Effector memory CD4-positive, alpha-beta T cell (primary cell): ENCODE results near the gene EYS.

Experiments used
- DNase-seq, 3 donors: peaks; one replicate each; pipeline ENCODE4 v3.0.0-alpha.2; 2020
- H3K27ac ChIP-seq: 2 replicates; pipeline ENCODE4 v1.7.0; 2013; ENCODE audit warnings: mild to moderate bottlenecking, low read length, moderate library complexity; ENCODE audit not compliant: insufficient read depth, poor library complexity, severe bottlenecking
- H3K27me3 ChIP-seq: replicated peaks from 2 replicates; pipeline ENCODE4 v1.7.0; 2013; ENCODE audit warnings: mild to moderate bottlenecking, low read length; ENCODE audit not compliant: insufficient read depth, control insufficient read depth, poor library complexity, severe bottlenecking
- H3K36me3 ChIP-seq: 2 replicates; pipeline ENCODE4 v1.7.0; 2013; ENCODE audit warnings: mild to moderate bottlenecking, low read length, moderate library complexity; ENCODE audit not compliant: control insufficient read depth, insufficient read depth
- H3K4me1 ChIP-seq: 2 replicates; pipeline ENCODE4 v1.7.0; 2013; ENCODE audit warnings: low read length, mild to moderate bottlenecking; ENCODE audit not compliant: control insufficient read depth, insufficient read depth, poor library complexity, severe bottlenecking
- H3K4me3 ChIP-seq: 2 replicates; pipeline ENCODE4 v1.7.0; 2013; ENCODE audit warnings: low read length, low read depth, mild to moderate bottlenecking; ENCODE audit not compliant: insufficient read depth, poor library complexity, severe bottlenecking
- H3K9me3 ChIP-seq: 2 replicates; pipeline ENCODE4 v1.7.0; 2013; ENCODE audit warnings: mild to moderate bottlenecking, low read length, moderate library complexity; ENCODE audit not compliant: control insufficient read depth

The EYS gene

GRCh38 chr6:64874776-64875175 is 832.2 kb downstream of the EYS start:
- no peak for DNase-seq

DNA sequence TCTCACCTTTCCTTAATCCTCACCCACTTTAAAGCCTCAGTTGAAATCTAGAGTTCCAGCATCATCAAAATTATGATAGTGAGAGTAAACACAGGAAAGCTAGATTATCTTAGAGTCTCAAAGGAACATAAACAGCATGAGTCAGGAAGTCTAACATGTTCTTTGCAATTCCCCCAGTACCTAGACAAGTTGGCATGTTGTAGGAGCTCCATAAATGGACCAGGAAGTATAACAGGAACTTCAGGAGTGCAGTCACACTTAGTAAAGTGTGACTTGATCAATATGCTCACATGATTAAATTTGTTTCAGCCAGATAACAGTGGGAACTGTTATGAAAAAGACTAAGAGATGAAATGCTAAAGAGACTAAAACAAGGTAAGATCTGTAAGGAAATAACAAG is 834.4 kb downstream of the EYS start:
- Histone ChIP-seq H3K4me3 (no peak overlapping the region), H3K36me3 (no peaks in the 10 kb centered on the region), H3K27ac (no peak overlapping the region), H3K27me3 (no peaks in the 10 kb centered on the region), H3K9me3 (no peaks in the 10 kb centered on the region), H3K4me1 (no peaks in the 10 kb centered on the region)
- DNase-seq = no peak

More at GRCh38 chr6:64874776-64875175, 832.2 kb downstream of the EYS start:
- Histone ChIP-seq H3K27me3 (no peaks in the 10 kb centered on the region), H3K36me3 (no peaks in the 10 kb centered on the region), H3K4me3 (no peak overlapping the region), H3K9me3 (no peaks in the 10 kb centered on the region), H3K27ac (no peak overlapping the region), H3K4me1 (no peaks in the 10 kb centered on the region)

DNA sequence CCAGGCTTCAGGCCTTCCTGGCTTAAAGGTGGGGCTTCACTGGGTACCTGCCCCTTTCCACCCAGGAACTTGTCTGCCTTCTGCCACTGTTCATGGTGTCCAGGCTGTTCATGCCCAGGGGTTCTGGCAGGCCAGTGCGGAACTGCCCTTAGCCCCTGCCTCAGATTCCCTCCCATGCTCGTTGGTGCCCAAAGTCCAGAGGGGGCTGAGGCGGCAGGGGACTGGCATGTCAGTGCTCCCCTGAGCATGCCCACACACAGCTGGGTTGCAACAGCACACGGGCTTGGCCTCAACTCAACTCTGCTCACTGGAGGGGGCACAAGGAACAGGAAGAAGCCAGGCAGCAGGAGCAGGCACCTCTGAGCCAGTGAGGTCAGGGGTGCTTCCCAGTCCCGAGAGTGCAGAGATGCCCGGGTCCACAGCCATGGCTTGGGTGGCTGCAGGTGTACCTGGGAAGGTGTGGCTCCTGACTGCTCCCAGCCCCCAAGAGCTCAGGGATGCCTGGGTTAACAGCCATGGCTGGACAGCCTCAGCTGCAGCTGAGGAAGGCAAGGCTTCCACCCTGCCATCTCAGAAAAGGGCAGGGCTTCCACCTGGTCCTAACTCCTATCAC is 845.9 kb downstream of the EYS start:
- H3K27ac ChIP-seq = no peak overlapping the region
- H3K4me3 ChIP-seq = no peak overlapping the region
- no peak for DNase-seq
- H3K9me3 ChIP-seq = no peaks in the 10 kb centered on the region
- H3K27me3 ChIP-seq = no peaks in the 10 kb centered on the region
- no peaks in the 10 kb centered on the region for H3K4me1 ChIP-seq
- no peaks in the 10 kb centered on the region for H3K36me3 ChIP-seq

DNA sequence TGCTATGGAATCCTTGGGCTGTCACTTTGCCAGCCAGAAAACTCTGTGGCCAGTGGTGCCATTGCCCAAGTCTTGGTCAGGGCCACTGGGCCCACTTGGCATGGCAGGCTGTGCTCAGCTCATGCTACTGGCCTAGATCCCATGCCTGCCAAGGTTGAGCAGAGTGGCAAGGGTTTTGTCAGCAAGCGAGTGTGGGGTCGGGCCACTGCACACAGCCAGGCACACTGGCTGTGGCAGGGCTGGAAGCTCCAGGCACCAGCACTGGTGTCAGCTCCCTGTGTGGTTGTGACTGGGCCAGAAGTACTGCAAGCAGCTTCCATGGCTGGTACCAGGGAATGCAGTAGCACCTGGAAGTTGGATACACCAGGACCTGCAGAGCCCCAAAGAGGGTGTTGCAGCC is 846.8 kb downstream of the EYS start:
- H3K9me3 ChIP-seq = no peaks in the 10 kb centered on the region
- no peak overlapping the region for H3K4me3 ChIP-seq
- H3K27me3 ChIP-seq = no peaks in the 10 kb centered on the region
- DNase-seq = no peak
- no peak overlapping the region for H3K27ac ChIP-seq
- H3K4me1 ChIP-seq = no peaks in the 10 kb centered on the region
- no peaks in the 10 kb centered on the region for H3K36me3 ChIP-seq

GRCh38 chr6:64850121-64850520 is 856.9 kb downstream of the EYS start:
- no peaks in the 10 kb centered on the region for H3K4me1 ChIP-seq
- no peaks in the 10 kb centered on the region for H3K27me3 ChIP-seq
- no peaks in the 10 kb centered on the region for H3K36me3 ChIP-seq
- no peaks in the 10 kb centered on the region for H3K9me3 ChIP-seq
- no peak overlapping the region for H3K27ac ChIP-seq
- H3K4me3 ChIP-seq = no peak overlapping the region
- DNase-seq = no peak

GRCh38 chr6:64848467-64848866 is 858.6 kb downstream of the EYS start:
- no peak for DNase-seq
- Histone ChIP-seq H3K9me3 (no peaks in the 10 kb centered on the region), H3K27me3 (no peaks in the 10 kb centered on the region), H3K27ac (no peak overlapping the region), H3K4me3 (no peak overlapping the region), H3K4me1 (no peaks in the 10 kb centered on the region), H3K36me3 (no peaks in the 10 kb centered on the region)

DNA sequence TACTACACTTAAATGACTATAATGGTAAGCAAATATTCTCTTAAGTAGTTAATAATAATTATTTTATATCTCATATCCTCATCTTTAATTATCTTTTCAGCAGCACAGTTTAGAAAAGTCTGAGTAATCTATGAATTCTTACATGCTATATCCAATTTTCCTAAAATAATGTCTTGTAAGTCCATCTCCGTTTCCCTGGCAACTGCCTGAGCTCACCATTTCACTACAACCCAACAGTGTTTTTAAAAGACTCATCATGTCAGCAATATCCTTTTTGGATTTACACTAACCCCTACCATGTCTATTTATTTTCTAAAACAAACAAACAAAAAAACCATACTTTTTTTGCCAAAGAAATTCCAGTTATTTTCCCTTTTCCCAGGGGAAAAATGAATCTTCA is 859.6 kb downstream of the EYS start:
- no peak overlapping the region for H3K4me3 ChIP-seq
- no peak overlapping the region for H3K27ac ChIP-seq
- H3K9me3 ChIP-seq = no peaks in the 10 kb centered on the region
- H3K4me1 ChIP-seq = no peaks in the 10 kb centered on the region
- H3K36me3 ChIP-seq = no peaks in the 10 kb centered on the region
- no peaks in the 10 kb centered on the region for H3K27me3 ChIP-seq
- no peak for DNase-seq

GRCh38 chr6:64838726-64839125 is 868.3 kb downstream of the EYS start:
- Histone ChIP-seq H3K4me1 (no peaks in the 10 kb centered on the region), H3K9me3 (no peaks in the 10 kb centered on the region), H3K36me3 (no peaks in the 10 kb centered on the region), H3K27me3 (no peaks in the 10 kb centered on the region), H3K4me3 (no peak overlapping the region), H3K27ac (no peak overlapping the region)
- DNase-seq = no peak

DNA sequence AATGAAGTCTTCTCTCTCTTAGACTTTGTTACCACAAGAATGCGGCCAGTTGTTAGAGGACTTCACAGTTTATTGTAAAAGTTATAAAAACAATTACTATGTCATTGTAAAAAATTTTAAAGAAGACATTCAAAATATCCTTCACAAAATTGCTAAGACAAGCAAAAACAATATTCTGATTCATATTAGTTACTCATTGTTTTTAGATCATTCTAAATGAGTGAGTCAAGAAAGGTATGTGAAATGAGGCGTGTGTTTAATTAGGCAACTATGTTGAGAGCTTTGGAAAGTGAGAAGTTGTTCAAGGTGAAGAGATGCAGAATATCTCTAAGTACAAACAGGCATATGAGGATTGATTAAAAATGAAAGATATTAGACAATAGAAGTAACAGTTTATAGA is 875.3 kb downstream of the EYS start:
- no peak for DNase-seq
- Histone ChIP-seq H3K27ac (no peak overlapping the region), H3K4me3 (no peak overlapping the region), H3K36me3 (no peaks in the 10 kb centered on the region), H3K27me3 (no peaks in the 10 kb centered on the region), H3K4me1 (no peaks in the 10 kb centered on the region), H3K9me3 (no peaks in the 10 kb centered on the region)

DNA sequence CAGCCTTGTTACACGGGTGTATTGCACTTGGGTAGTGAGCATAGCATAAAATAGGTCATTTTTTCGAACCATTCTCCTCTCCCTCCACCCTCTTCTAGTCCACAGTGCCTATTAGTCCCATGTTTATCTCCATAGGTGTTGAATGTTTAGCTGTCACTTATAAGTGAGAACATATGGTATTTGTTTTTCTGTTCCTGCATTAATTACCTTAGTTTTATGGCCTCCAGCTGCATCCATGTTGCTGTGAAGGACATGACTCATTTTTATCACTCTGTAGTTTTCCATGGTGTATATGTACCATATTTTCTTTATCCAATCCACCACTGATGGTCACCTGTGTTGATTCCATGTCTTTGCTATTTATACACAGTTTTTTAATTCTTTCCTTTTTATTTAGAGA is 889.5 kb downstream of the EYS start:
- Histone ChIP-seq H3K27ac (no peak overlapping the region), H3K36me3 (no peaks in the 10 kb centered on the region), H3K27me3 (no peaks in the 10 kb centered on the region), H3K4me3 (no peak overlapping the region), H3K9me3 (no peaks in the 10 kb centered on the region), H3K4me1 (no peaks in the 10 kb centered on the region)
- DNase-seq = no peak
